ENCODE measurements around the gene STAC2. TPM values are rescaled to one million over a fixed set of nuclear protein-coding genes. Genes with fewer than 3 reads are reported as not detected.

The STAC2 gene
- total RNA-seq, 4 donors from 2014 or later, result 0.17 to 0.29 TPM; not detected in 2

DNA sequence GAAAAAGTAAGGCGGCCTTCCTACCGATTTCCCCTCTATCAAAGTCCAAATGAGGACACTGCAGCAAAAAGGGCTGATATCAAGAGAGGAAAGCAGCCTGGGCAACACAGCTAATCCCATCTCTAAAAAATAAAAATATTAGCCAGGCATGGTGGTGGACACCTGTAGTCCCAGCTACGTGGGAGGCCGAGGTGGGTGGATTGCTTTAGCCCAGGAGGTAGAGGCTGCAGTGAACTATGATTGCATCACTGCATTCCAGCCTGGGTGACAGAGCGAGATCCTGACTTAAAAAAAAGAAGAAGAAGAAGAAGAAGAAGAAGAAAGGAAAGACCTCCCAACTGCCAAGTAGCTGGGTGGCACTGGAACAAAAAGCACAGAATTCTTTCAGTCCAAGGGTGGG, 42.7 kb downstream of the STAC2 start:
- intact Hi-C loops (cut with DNase I), result no loop called here
- H3K4me1 ChIP-seq, result no peaks in the 10 kb centered on the region
- 84% methylated on average over 5 of the region's 5 CpGs for WGBS
- H3K4me3 ChIP-seq, result no peak overlapping the region
- no peak overlapping the region for H3K27ac ChIP-seq (replicated peaks in 1 of 4)
- H3K36me3 ChIP-seq, result peaks cover 19 to 93% (median 72%) of the 10 kb centered on the region in 4 donors
- DNase-seq (ENCODE audit: extremely low spot score), result no peak
- H3K9me3 ChIP-seq, result no peaks in the 10 kb centered on the region
- no peaks in the 10 kb centered on the region for H3K27me3 ChIP-seq
- TF ChIP-seq EP300 (IDR thresholded peaks at IDR 0.05) (no peak), CTCF (IDR thresholded peaks at IDR 0.05) (no peak), POLR2A (IDR thresholded peaks at IDR 0.05; ENCODE audit: low read depth) (no peak), POLR2AphosphoS5 (IDR thresholded peaks at IDR 0.05) (no peak)

DNA sequence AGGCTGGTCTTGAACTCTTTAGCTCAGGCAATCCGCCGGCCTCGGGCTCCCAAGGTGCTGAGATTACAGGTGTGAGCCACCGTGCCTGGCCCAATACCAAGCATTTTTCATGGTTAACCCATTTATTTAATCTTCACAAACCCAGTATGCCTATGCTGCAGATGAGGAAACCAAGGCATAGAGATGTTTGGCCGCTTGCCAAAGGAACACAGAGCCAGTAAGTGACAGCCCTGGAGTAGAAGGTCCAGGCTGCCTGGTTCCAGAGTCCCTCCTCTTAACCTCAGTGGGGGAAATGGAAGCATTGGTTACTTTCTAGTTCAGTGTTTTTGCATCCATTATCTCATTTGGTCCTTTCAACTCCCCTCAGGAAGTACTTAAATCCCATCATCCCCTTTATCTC, 44.4 kb downstream of the STAC2 start:
- intact Hi-C loops (cut with DNase I), result no loop called here
- DNase-seq (ENCODE audit: extremely low spot score), result no peak
- TF ChIP-seq EP300 (IDR thresholded peaks at IDR 0.05) (no peak), POLR2A (IDR thresholded peaks at IDR 0.05; ENCODE audit: low read depth) (no peak), CTCF (IDR thresholded peaks at IDR 0.05) (no peak), POLR2AphosphoS5 (IDR thresholded peaks at IDR 0.05) (no peak)
- no peak overlapping the region for H3K4me3 ChIP-seq
- no peaks in the 10 kb centered on the region for H3K4me1 ChIP-seq
- no peak overlapping the region for H3K27ac ChIP-seq (replicated peaks in 1 of 4)
- H3K36me3 ChIP-seq, result peaks cover 29 to 93% (median 69%) of the 10 kb centered on the region in 4 donors
- WGBS, result 90% methylated on average over 5 of the region's 5 CpGs
- H3K27me3 ChIP-seq, result no peaks in the 10 kb centered on the region
- H3K9me3 ChIP-seq, result no peaks in the 10 kb centered on the region

GRCh38 chr17:39178536-39178935, 47.2 kb downstream of the STAC2 start:
- peaks cover 0 to 16% (median 9%) of the 10 kb centered on the region in 4 donors for H3K4me1 ChIP-seq
- no peaks in the 10 kb centered on the region for H3K27me3 ChIP-seq
- 80% methylated on average over 4 of the region's 4 CpGs for WGBS
- H3K27ac ChIP-seq (replicated peaks in 1 of 4), result no peak overlapping the region
- no peaks in the 10 kb centered on the region for H3K9me3 ChIP-seq
- peaks cover 18 to 77% (median 47%) of the 10 kb centered on the region in 4 donors for H3K36me3 ChIP-seq
- intact Hi-C loops (cut with DNase I), result loop anchor here (5.0 kb wide), 1 partner anchor 196 kb away; no protein-coding TSS in a partner anchor
- no peak overlapping the region for H3K4me3 ChIP-seq
- DNase-seq (ENCODE audit: extremely low spot score), result no peak
- TF ChIP-seq POLR2AphosphoS5 (IDR thresholded peaks at IDR 0.05) (no peak), CTCF (IDR thresholded peaks at IDR 0.05) (no peak), EP300 (IDR thresholded peaks at IDR 0.05) (no peak), POLR2A (IDR thresholded peaks at IDR 0.05; ENCODE audit: low read depth) (no peak)

DNA sequence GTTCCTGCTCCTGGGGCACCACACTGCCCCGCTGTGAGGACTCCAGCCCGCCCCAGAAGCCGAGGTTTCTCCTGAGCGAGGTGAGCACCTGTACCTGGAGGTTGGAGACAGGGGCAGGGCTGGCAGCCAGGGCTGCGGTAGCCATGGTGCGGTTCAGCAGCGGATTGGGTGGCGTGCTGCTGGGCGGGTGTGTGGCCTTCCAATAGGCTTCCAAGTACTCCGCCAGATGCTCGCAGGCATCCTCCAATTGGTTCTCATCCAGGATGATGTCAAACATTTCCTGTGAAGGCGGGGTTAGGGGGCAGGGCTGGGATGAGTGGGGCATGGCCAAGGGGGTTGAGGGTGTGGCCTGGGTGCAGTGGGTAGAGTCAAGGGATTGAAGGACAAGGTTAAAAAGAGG, 48.5 kb downstream of the STAC2 start:
- Histone ChIP-seq H3K27ac (replicated peaks in 1 of 4) (no peak overlapping the region), H3K4me3 (no peak overlapping the region), H3K9me3 (no peaks in the 10 kb centered on the region), H3K4me1 (peaks cover 0 to 16% (median 9%) of the 10 kb centered on the region in 4 donors), H3K36me3 (peaks cover 18 to 65% (median 37%) of the 10 kb centered on the region in 4 donors), H3K27me3 (peaks cover 0 to 2% (median 0%) of the 10 kb centered on the region in 4 donors)
- TF ChIP-seq POLR2A (IDR thresholded peaks at IDR 0.05; ENCODE audit: low read depth), result no peak
- no peak for TF ChIP-seq EP300 (IDR thresholded peaks at IDR 0.05)
- TF ChIP-seq CTCF (IDR thresholded peaks at IDR 0.05), result no peak
- no peak for TF ChIP-seq POLR2AphosphoS5 (IDR thresholded peaks at IDR 0.05)
- no peak for DNase-seq (ENCODE audit: extremely low spot score)
- intact Hi-C loops (cut with DNase I), result loop anchor here (5.0 kb wide), 1 partner anchor 195 kb away; no protein-coding TSS in a partner anchor
- 87% methylated on average over 8 of the region's 12 CpGs for WGBS

- peaks cover 0 to 8% (median 0%) of the 10 kb centered on the region in 4 donors for H3K27me3 ChIP-seq
- H3K4me3 ChIP-seq, result no peak overlapping the region
- H3K9me3 ChIP-seq, result no peaks in the 10 kb centered on the region
- no peak overlapping the region for H3K27ac ChIP-seq (replicated peaks in 1 of 4)
- peaks cover 10 to 51% (median 26%) of the 10 kb centered on the region in 4 donors for H3K36me3 ChIP-seq
- intact Hi-C loops (cut with DNase I), result loop anchor here (5.0 kb wide), 1 partner anchor 193 kb away; no protein-coding TSS in a partner anchor
- 58% methylated on average over 10 of the region's 10 CpGs for WGBS
- no peak for DNase-seq (ENCODE audit: extremely low spot score)
- peaks cover 0 to 16% (median 9%) of the 10 kb centered on the region in 4 donors for H3K4me1 ChIP-seq
- TF ChIP-seq POLR2A (IDR thresholded peaks at IDR 0.05; ENCODE audit: low read depth) (no peak), POLR2AphosphoS5 (IDR thresholded peaks at IDR 0.05) (no peak), EP300 (IDR thresholded peaks at IDR 0.05) (no peak), CTCF (IDR thresholded peaks at IDR 0.05) (no peak)
Observed at GRCh38 chr17:39175695-39176093, 50.1 kb downstream of the STAC2 start.

Data from esophagus muscularis mucosa (tissue), 4 donors.